Suprapubic skin (tissue), 4 donors: ENCODE results near the gene HPCAL1. TPM values are rescaled to one million over a fixed set of nuclear protein-coding genes. Genes with fewer than 3 reads are reported as not detected.

Source experiments
- DNase-seq, 2 donors: peaks; one replicate each; pipeline ENCODE4 v3.0.0-alpha.2; 2019; ENCODE audit warnings: low spot score in 2 of 2
- H3K27ac ChIP-seq: fragments of 200-600 bp; sonication (generic); one replicate; pipeline ENCODE4 v1.5.1; 2019
- H3K27me3 ChIP-seq: fragments of 200-600 bp; sonication (generic); one replicate; pipeline ENCODE4 v1.5.1; 2019
- H3K36me3 ChIP-seq: fragments of 200-600 bp; sonication (generic); one replicate; pipeline ENCODE4 v1.5.1; 2019
- H3K4me1 ChIP-seq: fragments of 200-600 bp; sonication (generic); one replicate; pipeline ENCODE4 v1.5.1; 2019
- H3K4me3 ChIP-seq: fragments of 200-600 bp; sonication (generic); one replicate; pipeline ENCODE4 v1.5.1; 2019; ENCODE audit warnings: mild to moderate bottlenecking
- H3K9me3 ChIP-seq: fragments of 200-600 bp; sonication (generic); one replicate; pipeline ENCODE4 v1.5.1; 2019
- CTCF ChIP-seq, 2 donors: fragments of 200-600 bp in 1 of 2; fragments of 450-650 bp in 1 of 2; sonication (generic) in 1 of 2; IDR thresholded peaks; one replicate each; pipeline ENCODE4 v1.5.1; 2016 to 2019; ENCODE audit warnings: antibody characterized with exemption in 2 of 2, mild to moderate bottlenecking in 1 of 2, moderate library complexity in 1 of 2
- EP300 ChIP-seq: sonication (generic); formaldehyde crosslinking; IDR thresholded peaks from one replicate; pipeline ENCODE4 v1.6.1; 2017; ENCODE audit warnings: antibody characterized with exemption
- POLR2A ChIP-seq, 2 donors: fragments of 450-650 bp; IDR thresholded peaks; one replicate each; pipeline ENCODE4 v1.6.1; 2017; ENCODE audit warnings: antibody characterized with exemption in 2 of 2, mild to moderate bottlenecking in 2 of 2, moderate library complexity in 2 of 2
- POLR2AphosphoS5 ChIP-seq, 3 donors: sonication (generic); formaldehyde crosslinking; IDR thresholded peaks; one replicate each; pipeline ENCODE4 v1.6.1; 2017; ENCODE audit warnings: antibody characterized with exemption in 3 of 3
- WGBS: methylation state at CpG from one replicate; pipeline ENCODE4 v1.1.5; 2018; 5-methylcytosine and 5-hydroxymethylcytosine counted together
- total RNA-seq, 4 donors: library from RNA; depleted of rRNA; stranded (reverse); fragments of >200 nt; gene quantifications; one replicate each; pipeline ENCODE4 v1.1.0, GENCODE V29; 2016

The HPCAL1 gene
- total RNA-seq, 4 donors from 2014 or later, result 27.7 to 40.7 (median 35.3) TPM

GRCh38 chr2:10471955-10472354 lies 169.3 kb downstream of the HPCAL1 start:
- 80% methylated on average over 2 of the region's 2 CpGs for WGBS
- H3K27me3 ChIP-seq, result peaks cover 7% of the 10 kb centered on the region

GRCh38 chr2:10473121-10473756 lies 170.5 kb downstream of the HPCAL1 start:
- Histone ChIP-seq H3K27ac (no peak overlapping the region), H3K9me3 (no peaks in the 10 kb centered on the region), H3K36me3 (no peaks in the 10 kb centered on the region), H3K4me1 (no peaks in the 10 kb centered on the region), H3K4me3 (no peak overlapping the region), H3K27me3 (peaks cover 7% of the 10 kb centered on the region)
- TF ChIP-seq POLR2AphosphoS5 (IDR thresholded peaks at IDR 0.05) (no peak), CTCF (IDR thresholded peaks at IDR 0.05) (no peak), EP300 (no peak), POLR2A (IDR thresholded peaks at IDR 0.05) (no peak)
- peak in 1 of 2 donors; percentile 18 for DNase-seq
- WGBS, result 69% methylated on average over 5 of the region's 5 CpGs

More at GRCh38 chr2:10471955-10472354, 169.3 kb downstream of the HPCAL1 start:
- H3K27ac ChIP-seq, result no peak overlapping the region
- TF ChIP-seq EP300, result no peak
- no peak for TF ChIP-seq POLR2AphosphoS5 (IDR thresholded peaks at IDR 0.05)
- no peak for TF ChIP-seq POLR2A (IDR thresholded peaks at IDR 0.05)
- TF ChIP-seq CTCF (IDR thresholded peaks at IDR 0.05), result no peak
- peak; percentile 13 to 16 for DNase-seq
- no peak overlapping the region for H3K4me3 ChIP-seq
- H3K9me3 ChIP-seq, result no peaks in the 10 kb centered on the region
- H3K4me1 ChIP-seq, result no peaks in the 10 kb centered on the region
- no peaks in the 10 kb centered on the region for H3K36me3 ChIP-seq

- WGBS, result 100% methylated on average over 4 of the region's 21 CpGs
- DNase-seq, result peak in 1 of 2 donors; percentile 54
- H3K27me3 ChIP-seq, result peaks cover 5% of the 10 kb centered on the region
- no peak overlapping the region for H3K4me3 ChIP-seq
- TF ChIP-seq CTCF (IDR thresholded peaks at IDR 0.05) (no peak), EP300 (no peak), POLR2A (IDR thresholded peaks at IDR 0.05) (no peak), POLR2AphosphoS5 (IDR thresholded peaks at IDR 0.05) (no peak)
- no peaks in the 10 kb centered on the region for H3K36me3 ChIP-seq
- H3K9me3 ChIP-seq, result no peaks in the 10 kb centered on the region
- H3K4me1 ChIP-seq, result no peaks in the 10 kb centered on the region
- H3K27ac ChIP-seq, result no peak overlapping the region
These were observed 172.6 kb downstream of the HPCAL1 start for GRCh38 chr2:10475221-10475722.

- peak in 1 of 2 donors; percentile 41 for DNase-seq
- H3K9me3 ChIP-seq, result no peaks in the 10 kb centered on the region
- WGBS, result 85% methylated on average over 22 of the region's 22 CpGs
- H3K36me3 ChIP-seq, result no peaks in the 10 kb centered on the region
- H3K27me3 ChIP-seq, result no peaks in the 10 kb centered on the region
- no peak for TF ChIP-seq EP300
- TF ChIP-seq POLR2AphosphoS5 (IDR thresholded peaks at IDR 0.05), result no peak
- no peak for TF ChIP-seq POLR2A (IDR thresholded peaks at IDR 0.05)
- no peak for TF ChIP-seq CTCF (IDR thresholded peaks at IDR 0.05)
- H3K4me3 ChIP-seq, result no peak overlapping the region
- no peaks in the 10 kb centered on the region for H3K4me1 ChIP-seq
- H3K27ac ChIP-seq, result no peak overlapping the region
These were observed 173.3 kb downstream of the HPCAL1 start for GRCh38 chr2:10475811-10476660.
